ENCODE measurements around the gene EED. TPM values are rescaled to one million over a fixed set of nuclear protein-coding genes. Genes with fewer than 3 reads are reported as not detected.

EED gene
- polyA plus RNA-seq, 3 donors = 40.3 to 44.0 (median 43.9) TPM

GRCh38 chr11:86241956-86242535 is 2.5 kb upstream of the EED start:
- no peak for DNase-seq (ENCODE audit: extremely low read depth in 1 of 11, low read depth in 9 of 11, low spot score in 4 of 11)

GRCh38 chr11:86243396-86243795 is 1.2 kb upstream of the EED start:
- no peak for DNase-seq (ENCODE audit: extremely low read depth in 1 of 11, low read depth in 9 of 11, low spot score in 4 of 11)

GRCh38 chr11:86244063-86244521 is 461 bp upstream of the EED start:
- DNase-seq (ENCODE audit: extremely low read depth in 1 of 11, low read depth in 9 of 11, low spot score in 4 of 11) = peak in 6 of 11 donors; percentile 82 to 91 (median 86)

- DNase-seq (ENCODE audit: extremely low read depth in 1 of 11, low read depth in 9 of 11, low spot score in 4 of 11) = peak in 5 of 11 donors; percentile 3 to 15 (median 10)
Observed at GRCh38 chr11:86245369-86246292, 1.1 kb downstream of the EED start.

GRCh38 chr11:86246293-86246675 is 1.7 kb downstream of the EED start:
- no peak for DNase-seq (ENCODE audit: extremely low read depth in 1 of 11, low read depth in 9 of 11, low spot score in 4 of 11)

GRCh38 chr11:86247608-86248007 is 3.1 kb downstream of the EED start:
- no peak for DNase-seq (ENCODE audit: extremely low read depth in 1 of 11, low read depth in 9 of 11, low spot score in 4 of 11)

GRCh38 chr11:86248609-86249008 is 4.1 kb downstream of the EED start:
- DNase-seq (ENCODE audit: extremely low read depth in 1 of 11, low read depth in 9 of 11, low spot score in 4 of 11) = no peak

GRCh38 chr11:86249307-86250098 is 5.0 kb downstream of the EED start:
- no peak for DNase-seq (ENCODE audit: extremely low read depth in 1 of 11, low read depth in 9 of 11, low spot score in 4 of 11)

- DNase-seq (ENCODE audit: extremely low read depth in 1 of 11, low read depth in 9 of 11, low spot score in 4 of 11) = no peak
Observed at GRCh38 chr11:86251345-86251744, 6.8 kb downstream of the EED start.

DNA sequence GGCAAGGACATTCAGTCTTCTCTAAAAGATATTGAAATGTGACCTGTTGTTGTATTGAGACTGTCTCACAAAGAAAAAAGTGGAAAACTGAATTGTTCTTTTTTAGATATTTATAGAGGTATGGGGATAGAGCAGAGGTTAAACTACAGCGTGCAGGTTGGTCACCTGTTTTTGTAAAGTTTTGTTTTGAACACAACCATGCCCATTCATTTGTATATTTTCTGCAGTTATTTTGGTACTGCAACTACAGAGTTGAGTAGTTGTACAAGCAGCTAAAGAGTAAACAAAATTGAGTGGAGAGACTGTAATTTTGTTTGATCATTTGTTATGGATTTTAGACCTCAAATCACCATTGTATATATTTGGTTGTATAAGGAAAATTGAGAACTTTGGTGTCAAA is 11.3 kb downstream of the EED start:
- no peak for DNase-seq (ENCODE audit: extremely low read depth in 1 of 11, low read depth in 9 of 11, low spot score in 4 of 11)

- DNase-seq (ENCODE audit: extremely low read depth in 1 of 11, low read depth in 9 of 11, low spot score in 4 of 11) = no peak
Observed at GRCh38 chr11:86256608-86257007, 12.1 kb downstream of the EED start.

DNA sequence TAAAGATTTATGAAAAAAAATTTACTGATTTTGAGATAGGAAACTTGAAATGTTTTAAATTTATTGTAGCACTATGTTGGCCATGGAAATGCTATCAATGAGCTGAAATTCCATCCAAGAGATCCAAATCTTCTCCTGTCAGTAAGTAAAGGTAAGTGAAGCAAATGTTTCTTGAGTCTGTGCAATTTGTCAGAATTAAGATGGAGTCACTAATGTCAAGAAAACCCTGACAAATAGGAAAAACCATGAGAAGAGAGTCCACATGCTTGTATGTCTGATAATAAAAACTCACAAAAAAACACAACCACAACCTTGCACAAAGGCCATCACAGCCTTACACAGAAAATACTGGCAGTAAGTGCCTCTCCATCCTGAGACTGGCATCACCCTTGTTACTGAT is 12.9 kb downstream of the EED start:
- DNase-seq (ENCODE audit: extremely low read depth in 1 of 11, low read depth in 9 of 11, low spot score in 4 of 11) = no peak

- no peak for DNase-seq (ENCODE audit: extremely low read depth in 1 of 11, low read depth in 9 of 11, low spot score in 4 of 11)
Observed at GRCh38 chr11:86259730-86260129, 15.2 kb downstream of the EED start.

- no peak for DNase-seq (ENCODE audit: extremely low read depth in 1 of 11, low read depth in 9 of 11, low spot score in 4 of 11)
Observed at GRCh38 chr11:86261328-86261727, 16.8 kb downstream of the EED start.

- no peak for DNase-seq (ENCODE audit: extremely low read depth in 1 of 11, low read depth in 9 of 11, low spot score in 4 of 11)
Observed at GRCh38 chr11:86262387-86262786, 17.8 kb downstream of the EED start.

DNA sequence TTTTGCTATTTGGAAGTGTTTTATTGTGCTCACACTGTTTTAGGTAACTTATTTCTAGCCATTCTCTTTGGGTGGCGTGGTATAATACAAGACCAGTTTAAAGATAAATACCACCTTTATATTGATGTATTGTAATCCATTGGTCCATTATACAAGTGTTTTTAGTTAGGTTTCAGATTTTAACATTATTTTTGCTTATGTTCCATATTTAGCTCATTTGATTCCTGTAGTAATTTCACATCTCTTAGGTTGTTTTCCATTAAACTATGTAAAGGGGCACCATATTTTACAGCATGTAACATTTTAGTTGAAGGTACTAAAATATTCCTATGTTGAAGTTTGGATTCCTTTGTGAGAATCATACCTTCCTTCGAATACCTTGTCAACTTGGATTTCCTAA is 20.1 kb downstream of the EED start:
- no peak for DNase-seq (ENCODE audit: extremely low read depth in 1 of 11, low read depth in 9 of 11, low spot score in 4 of 11)

GRCh38 chr11:86265194-86265593 is 20.6 kb downstream of the EED start:
- no peak for DNase-seq (ENCODE audit: extremely low read depth in 1 of 11, low read depth in 9 of 11, low spot score in 4 of 11)

DNA sequence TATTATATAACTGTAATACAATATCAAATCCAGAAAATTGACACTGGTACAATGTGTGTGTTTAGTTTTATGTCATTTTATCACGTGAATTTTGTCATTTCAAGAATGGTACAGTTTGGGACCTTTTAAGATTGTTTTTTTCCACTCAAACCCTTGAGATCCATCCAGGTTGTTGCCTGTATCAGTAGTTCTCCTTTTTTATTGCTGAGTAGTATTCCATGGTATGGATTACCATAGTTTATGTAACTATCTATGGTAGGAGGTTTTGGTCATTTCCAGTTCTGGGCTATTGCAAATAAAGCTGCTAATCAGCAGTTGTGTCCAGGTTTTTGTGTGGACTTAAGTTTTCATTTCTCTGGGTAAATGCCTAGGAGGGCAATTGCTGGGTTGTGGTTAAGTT is 25.1 kb downstream of the EED start:
- no peak for DNase-seq (ENCODE audit: extremely low read depth in 1 of 11, low read depth in 9 of 11, low spot score in 4 of 11)

DNA sequence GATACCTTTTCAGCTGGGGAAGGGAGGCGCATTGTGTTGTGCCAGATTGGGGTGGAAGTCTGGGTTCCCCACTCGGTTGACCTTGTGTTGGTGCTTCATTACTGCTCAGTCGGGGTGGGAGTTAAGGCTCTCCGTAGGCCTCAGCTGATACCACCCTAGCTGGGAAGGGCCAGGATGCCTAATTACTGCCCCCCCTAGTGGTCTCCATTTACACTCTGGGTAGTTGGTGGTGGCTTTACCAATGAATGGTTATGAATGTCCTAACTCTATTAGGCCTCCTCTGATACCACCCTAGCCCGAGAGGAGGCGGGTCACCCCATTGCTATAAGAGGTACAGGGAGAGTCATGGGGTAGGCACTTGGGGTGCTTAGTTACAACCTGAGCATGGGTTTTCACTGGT is 29.9 kb downstream of the EED start:
- DNase-seq (ENCODE audit: extremely low read depth in 1 of 11, low read depth in 9 of 11, low spot score in 4 of 11) = no peak

GRCh38 chr11:86274999-86275398 is 30.4 kb downstream of the EED start:
- DNase-seq (ENCODE audit: extremely low read depth in 1 of 11, low read depth in 9 of 11, low spot score in 4 of 11) = no peak

All from renal cortex interstitium (tissue), 11 donors.